Stimulated activated CD8-positive, alpha-beta memory T cell treated with anti-CD3 and anti-CD28 coated beads, Interleukin-7, amount 100 ng/mL, for 48 hours (primary cell): ENCODE measurements around the gene CDH11.

Source experiments
- DNase-seq, 2 donors: peaks; one replicate each; pipeline ENCODE4 v3.0.0-alpha.2; 2020; ENCODE audit warnings: low read depth in 1 of 2; ENCODE audit errors: extremely low read depth in 1 of 2

Gene CDH11

GRCh38 chr16:65071433-65072311, 50.2 kb downstream of the CDH11 start:
- no peak for DNase-seq

- no peak for DNase-seq
These were observed 50.9 kb downstream of the CDH11 start for GRCh38 chr16:65070831-65071432.

- no peak for DNase-seq
These were observed 52.1 kb downstream of the CDH11 start for GRCh38 chr16:65069766-65070165.

DNA sequence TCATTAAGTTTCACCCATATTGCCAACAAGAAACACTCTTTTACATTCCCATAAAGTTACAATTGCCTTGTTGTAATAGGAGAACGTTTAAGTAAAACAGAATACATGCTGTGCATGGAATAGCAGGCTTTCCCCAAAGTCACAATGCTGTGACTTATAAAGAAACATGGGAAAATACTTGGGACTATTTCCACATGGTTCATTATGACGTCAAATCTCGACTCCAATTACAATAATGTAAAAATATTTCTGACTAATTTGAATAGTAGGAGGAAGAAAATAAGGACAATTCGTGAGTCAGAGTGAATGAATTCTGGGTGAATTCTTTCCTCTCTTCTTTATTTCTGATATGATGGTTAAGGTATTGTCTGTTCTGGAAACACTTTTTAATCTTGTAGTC, 52.8 kb downstream of the CDH11 start:
- no peak for DNase-seq

- DNase-seq = no peak
These were observed 53.6 kb downstream of the CDH11 start for GRCh38 chr16:65068151-65068740.

- no peak for DNase-seq
These were observed 55.2 kb downstream of the CDH11 start for GRCh38 chr16:65066651-65067050.

DNA sequence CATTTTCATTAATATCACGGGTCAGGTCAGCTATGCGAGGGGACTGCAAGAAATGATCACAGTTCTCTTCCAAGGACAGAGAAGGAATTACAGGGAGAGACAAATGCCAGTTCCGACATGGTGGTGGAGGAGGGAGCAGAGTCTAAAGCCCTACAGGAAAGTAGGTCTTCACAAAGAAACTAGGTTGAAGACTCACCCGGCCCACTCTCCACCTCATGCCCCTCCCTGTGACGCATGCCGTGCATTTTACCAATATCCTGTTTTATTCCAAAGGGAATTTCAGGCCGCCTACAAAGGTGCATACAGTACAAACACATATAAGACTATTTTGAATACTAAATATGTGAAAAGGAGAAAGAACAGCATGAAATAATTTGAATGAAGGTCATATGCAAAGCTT, 56.8 kb downstream of the CDH11 start:
- no peak for DNase-seq

- no peak for DNase-seq
These were observed 57.7 kb downstream of the CDH11 start for GRCh38 chr16:65064131-65064530.

DNA sequence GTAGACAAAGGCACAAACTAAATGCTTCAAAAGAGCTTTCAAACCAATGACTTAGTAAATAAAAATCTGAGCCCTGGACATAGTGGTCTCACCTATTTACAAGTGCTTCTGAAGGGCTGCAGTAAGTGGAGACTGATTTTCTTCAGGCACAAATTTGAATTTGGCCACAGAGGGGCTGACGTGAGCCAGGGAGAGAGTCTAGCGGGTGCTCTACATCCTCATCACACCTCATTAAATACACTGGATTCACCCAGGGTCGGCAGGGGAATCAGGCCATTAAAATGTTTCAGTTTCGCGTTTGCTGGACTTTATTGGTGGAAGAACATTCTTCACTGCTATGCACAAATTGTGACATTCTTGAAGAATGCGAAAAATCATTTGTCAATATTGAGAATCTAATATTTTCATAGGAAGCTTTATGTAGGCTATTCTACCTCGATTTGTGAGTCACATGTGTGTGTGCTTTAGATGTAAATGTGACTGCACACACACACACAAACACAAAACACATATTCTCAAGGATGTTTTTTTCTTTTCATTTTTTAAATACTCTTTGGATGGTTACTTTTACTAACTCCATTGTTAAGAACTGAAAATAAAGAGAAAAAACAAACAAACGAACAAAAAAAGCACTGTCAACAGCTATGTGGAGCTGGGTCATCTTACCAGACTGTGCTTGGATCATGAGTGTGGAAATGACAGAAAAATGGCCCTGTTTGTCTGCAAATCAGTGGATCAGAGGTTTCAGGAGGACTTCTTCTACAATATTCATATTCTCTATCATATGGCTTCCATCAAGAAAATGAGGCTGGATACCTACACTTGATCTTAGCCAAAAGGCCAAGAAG, 58.9 kb downstream of the CDH11 start:
- no peak for DNase-seq

DNA sequence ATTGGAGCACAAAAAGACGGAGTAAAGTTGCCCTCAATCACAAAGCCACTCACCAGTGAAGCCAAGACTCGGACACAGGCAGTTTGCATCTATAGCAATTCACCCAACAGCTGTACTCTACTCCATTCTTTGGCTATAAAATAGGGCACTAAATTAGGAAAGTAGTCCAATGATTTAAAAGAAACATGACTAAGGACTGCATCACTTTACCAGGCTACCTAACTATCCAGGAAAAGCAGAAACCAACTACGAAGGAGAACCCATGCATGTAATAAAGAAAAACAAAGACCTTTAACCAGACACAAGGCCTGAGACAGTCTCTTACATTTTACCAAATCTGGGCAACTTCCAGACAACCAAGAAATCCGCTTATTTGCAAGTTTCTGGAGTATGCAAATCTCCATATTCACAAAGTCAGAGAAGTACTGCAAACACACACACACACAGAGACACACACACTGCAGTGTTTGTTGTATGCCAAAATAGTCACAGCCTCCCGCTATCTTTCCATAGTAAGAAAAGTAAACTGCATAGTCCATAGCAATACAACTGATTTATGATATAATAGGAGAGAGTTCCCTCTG, 59.8 kb downstream of the CDH11 start:
- no peak for DNase-seq

- no peak for DNase-seq
These were observed 60.6 kb downstream of the CDH11 start for GRCh38 chr16:65061263-65061662.

GRCh38 chr16:65059406-65059980, 62.4 kb downstream of the CDH11 start:
- DNase-seq = no peak

DNA sequence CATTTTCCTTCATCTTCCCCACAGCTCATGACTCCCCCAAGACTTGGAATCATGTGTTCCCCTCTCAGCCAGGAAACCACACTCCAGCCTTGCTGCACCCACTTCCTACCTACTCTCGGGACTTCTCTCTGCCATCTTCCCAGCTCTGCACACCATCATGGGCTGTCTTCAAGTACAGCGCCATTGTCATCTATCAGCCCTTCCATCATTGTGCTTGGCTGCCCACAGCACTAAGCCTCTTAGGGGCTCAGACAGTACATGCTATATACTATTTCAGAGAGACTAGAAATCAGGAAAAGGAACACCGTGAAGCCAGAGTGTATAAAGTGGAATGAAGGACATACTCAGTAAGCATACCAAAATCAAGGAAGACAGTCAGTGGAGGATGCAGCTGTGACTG, 64.7 kb downstream of the CDH11 start:
- DNase-seq = no peak

DNA sequence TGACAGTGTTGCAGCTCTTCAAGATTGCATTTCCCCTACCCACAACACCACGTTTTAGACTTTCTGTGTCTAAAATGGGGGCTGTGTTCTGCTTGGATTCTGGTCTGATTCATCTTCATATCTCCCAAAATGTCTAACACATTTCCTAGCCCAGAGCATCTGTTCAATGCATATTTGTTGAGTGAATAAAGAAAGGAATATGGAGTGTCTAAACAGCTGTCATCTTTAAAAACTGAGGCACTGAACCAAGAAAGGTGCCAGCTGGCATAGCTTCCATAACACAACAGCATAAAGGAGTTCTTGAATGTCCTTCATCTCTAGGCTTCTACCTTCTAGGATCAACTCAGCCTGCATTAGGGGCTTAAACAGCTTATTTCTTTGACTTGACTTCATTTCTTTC, 67.4 kb downstream of the CDH11 start:
- no peak for DNase-seq

DNA sequence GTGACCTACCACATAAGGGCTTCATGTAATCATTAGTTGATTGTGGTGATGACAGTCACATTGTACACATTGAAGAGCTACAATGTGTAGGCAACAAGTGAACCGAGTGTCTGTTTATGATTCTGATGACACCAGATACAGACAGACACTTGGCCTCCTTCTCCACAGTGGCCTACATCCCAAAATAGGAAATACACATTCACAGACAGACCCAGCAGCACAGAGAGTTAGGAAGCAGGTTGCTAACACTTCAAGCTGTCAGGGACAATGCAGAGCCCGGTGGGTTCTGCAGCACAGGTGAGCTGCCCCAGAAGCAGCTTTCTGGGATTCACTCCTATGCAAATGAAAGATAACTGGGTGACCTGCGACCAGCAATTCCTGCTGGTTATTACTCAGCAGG, 72.2 kb downstream of the CDH11 start:
- DNase-seq = no peak

- no peak for DNase-seq
These were observed 75.9 kb downstream of the CDH11 start for GRCh38 chr16:65045961-65046360.

GRCh38 chr16:65044873-65045272, 77.0 kb downstream of the CDH11 start:
- no peak for DNase-seq

DNA sequence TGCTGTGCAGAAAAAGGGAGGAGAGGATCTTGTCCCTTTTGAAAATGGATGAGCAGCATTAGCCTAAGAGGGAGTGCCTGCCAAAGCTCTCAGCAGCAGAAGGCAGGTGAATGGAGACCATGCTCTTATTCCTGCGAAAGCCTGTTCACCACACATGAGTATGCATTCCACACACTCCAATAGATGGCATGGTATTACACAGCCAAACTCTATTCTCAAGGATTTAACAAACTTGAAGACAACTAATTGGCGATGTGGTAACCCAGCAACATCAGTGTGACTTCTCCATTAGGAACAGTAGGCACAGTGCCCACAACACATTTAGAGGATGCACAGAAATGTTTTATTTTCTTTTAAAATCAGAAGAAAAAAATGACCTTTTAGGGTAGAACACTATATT, 77.8 kb downstream of the CDH11 start:
- no peak for DNase-seq

DNA sequence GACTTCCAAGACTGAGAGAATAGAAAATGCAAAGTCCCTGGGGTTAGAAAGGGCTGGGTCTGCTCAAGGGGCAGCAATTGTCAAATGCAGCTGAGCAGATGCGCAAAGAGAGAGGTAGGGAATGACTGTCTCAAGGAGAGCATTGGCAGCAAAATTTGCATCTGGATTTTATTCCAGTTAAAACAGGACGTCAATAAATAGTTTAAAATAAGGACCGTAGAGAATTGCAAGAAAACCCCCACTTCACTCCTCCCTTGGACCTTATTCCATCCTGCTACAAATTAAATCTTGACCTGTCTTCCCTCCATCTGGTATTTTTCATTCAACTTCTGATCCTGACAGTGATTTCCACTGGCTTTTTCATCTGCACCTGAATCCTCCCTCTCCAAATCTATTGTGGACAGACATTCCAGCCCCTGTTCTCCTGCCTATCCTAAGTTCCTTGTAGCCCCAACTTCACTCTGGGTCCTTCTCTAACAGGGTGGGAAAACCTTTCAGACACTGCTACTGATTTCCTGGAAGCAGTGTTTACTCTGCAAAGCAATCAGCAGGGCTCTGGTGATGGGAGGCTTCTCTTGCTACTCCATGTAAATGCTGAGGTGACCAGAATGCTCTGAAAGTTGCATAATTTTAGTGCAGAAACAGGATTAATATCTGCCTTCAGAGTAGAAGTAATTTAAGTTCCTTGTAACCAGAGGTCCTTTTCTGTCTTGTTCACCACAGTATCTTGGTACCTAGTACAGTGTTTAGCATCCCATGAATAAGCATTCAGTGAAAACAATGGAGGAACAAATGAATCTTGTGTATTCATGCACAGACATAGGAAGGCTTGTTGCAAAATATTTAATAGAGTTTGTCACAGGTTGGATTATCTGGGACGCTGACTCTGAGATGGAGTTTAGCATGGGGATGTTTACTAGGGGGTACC, 79.2 kb downstream of the CDH11 start:
- no peak for DNase-seq
